ENCODE results near the gene CFAP45.

Gene CFAP45

DNA sequence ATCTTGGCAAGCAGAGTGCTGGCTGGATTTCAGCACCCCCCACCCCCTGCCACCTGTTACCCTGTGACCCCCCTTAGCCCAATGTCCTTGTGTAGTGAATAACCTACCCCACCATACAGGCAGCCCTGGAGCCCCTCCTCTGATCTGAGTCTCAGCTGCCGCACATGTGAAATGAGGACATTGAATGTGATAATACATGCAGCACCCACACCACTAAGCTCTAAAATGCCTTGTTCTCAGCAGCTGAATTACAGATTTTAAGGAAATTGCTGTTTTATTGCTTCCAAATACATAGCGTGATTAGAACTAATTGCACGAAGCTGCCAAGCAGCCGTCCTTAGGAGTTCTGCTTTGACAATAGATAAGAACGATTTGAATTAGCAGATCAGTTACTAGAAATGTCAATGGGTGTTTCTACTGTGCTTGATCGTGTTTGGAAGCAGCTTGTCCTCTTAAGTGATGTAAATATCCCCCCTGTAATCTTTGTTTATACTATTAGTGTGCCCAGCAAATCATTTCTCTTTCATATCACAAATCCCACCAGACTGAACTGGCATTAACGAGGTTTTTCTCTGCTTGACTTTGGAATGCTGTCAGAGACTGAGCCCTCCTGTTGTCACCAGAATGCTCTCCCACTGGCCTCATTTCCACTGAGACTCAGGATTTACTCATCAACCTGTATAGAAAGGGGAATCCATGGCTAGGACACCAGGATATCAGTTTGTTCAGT is 68.4 kb downstream of the CFAP45 start:
- H3F3A ChIP-seq (ENCODE audit: insufficient read depth, low read length) = no peaks in the 10 kb centered on the region
- no peaks in the 10 kb centered on the region; the same call in 1 of the 2 replicates for H3K27me3 ChIP-seq (ENCODE audit: insufficient read depth, low read length)
- no peak overlapping the region for H2AFZ ChIP-seq (ENCODE audit: low read length)
- no peaks in the 10 kb centered on the region for H3K9me3 ChIP-seq (ENCODE audit: low read length)
- TF ChIP-seq, protein P1, sequence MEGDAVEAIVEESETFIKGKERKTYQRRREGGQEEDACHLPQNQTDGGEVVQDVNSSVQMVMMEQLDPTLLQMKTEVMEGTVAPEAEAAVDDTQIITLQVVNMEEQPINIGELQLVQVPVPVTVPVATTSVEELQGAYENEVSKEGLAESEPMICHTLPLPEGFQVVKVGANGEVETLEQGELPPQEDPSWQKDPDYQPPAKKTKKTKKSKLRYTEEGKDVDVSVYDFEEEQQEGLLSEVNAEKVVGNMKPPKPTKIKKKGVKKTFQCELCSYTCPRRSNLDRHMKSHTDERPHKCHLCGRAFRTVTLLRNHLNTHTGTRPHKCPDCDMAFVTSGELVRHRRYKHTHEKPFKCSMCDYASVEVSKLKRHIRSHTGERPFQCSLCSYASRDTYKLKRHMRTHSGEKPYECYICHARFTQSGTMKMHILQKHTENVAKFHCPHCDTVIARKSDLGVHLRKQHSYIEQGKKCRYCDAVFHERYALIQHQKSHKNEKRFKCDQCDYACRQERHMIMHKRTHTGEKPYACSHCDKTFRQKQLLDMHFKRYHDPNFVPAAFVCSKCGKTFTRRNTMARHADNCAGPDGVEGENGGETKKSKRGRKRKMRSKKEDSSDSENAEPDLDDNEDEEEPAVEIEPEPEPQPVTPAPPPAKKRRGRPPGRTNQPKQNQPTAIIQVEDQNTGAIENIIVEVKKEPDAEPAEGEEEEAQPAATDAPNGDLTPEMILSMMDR (IDR thresholded peaks at IDR 0.05; ENCODE audit: low read length) = no peak
- TF ChIP-seq EZH2 (IDR thresholded peaks at IDR 0.05; ENCODE audit: borderline replicate concordance, low read length) = no peak
- no peaks in the 10 kb centered on the region for H3K4me1 ChIP-seq (ENCODE audit: insufficient read depth, low read length, severe bottlenecking)
- H3K4me2 ChIP-seq (ENCODE audit: low read length) = no peak overlapping the region
- no peak overlapping the region for H3K9ac ChIP-seq (ENCODE audit: low read length)
- no peaks in the 10 kb centered on the region for H3K9me2 ChIP-seq (ENCODE audit: low read depth, low read length)
- H4K20me1 ChIP-seq (ENCODE audit: insufficient read depth, low read length) = no peaks in the 10 kb centered on the region
- H3K27ac ChIP-seq (ENCODE audit: low read depth, low read length, poor library complexity, severe bottlenecking) = no peak overlapping the region
- H3K36me3 ChIP-seq (ENCODE audit: insufficient read depth, low read length) = no peaks in the 10 kb centered on the region
- no peaks in the 10 kb centered on the region for H3K79me2 ChIP-seq (ENCODE audit: insufficient read depth, low read length)
- H3K4me3 ChIP-seq (ENCODE audit: low read depth, low read length, poor library complexity, severe bottlenecking) = no peak overlapping the region

DNA sequence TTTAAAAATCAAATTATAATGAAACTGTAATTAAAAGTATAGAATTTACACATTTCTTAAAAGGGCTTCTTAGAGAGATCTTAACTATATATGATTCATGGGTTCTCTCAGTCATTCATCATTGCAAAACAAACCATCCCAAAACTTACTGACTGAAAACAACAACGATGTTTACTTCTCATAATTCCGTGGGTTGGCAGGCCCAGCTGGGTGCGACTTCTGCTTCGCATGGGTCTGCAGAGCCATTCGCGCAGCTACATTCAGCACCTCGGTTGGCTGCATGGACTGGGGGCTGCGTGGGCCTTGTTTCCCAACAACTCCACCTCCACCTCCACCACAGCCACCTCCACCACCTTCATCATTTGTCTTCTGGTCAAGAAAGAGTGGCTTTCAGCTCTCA is 69.2 kb downstream of the CFAP45 start:
- H2AFZ ChIP-seq (ENCODE audit: low read length) = no peak overlapping the region
- no peaks in the 10 kb centered on the region for H3K9me3 ChIP-seq (ENCODE audit: low read length)
- no peaks in the 10 kb centered on the region for H3K9me2 ChIP-seq (ENCODE audit: low read depth, low read length)
- H3K79me2 ChIP-seq (ENCODE audit: insufficient read depth, low read length) = no peaks in the 10 kb centered on the region
- H3K36me3 ChIP-seq (ENCODE audit: insufficient read depth, low read length) = no peaks in the 10 kb centered on the region
- H3K4me2 ChIP-seq (ENCODE audit: low read length) = no peak overlapping the region
- H3K4me3 ChIP-seq (ENCODE audit: low read depth, low read length, poor library complexity, severe bottlenecking) = no peak overlapping the region
- H3K9ac ChIP-seq (ENCODE audit: low read length) = no peak overlapping the region
- TF ChIP-seq EZH2 (IDR thresholded peaks at IDR 0.05; ENCODE audit: borderline replicate concordance, low read length) = no peak
- TF ChIP-seq, protein P1 (IDR thresholded peaks at IDR 0.05; ENCODE audit: low read length) = no peak
- no peaks in the 10 kb centered on the region for H4K20me1 ChIP-seq (ENCODE audit: insufficient read depth, low read length)
- H3K27ac ChIP-seq (ENCODE audit: low read depth, low read length, poor library complexity, severe bottlenecking) = no peak overlapping the region
- H3K27me3 ChIP-seq (ENCODE audit: insufficient read depth, low read length) = no peaks in the 10 kb centered on the region; the same call in 1 of the 2 replicates
- no peaks in the 10 kb centered on the region for H3F3A ChIP-seq (ENCODE audit: insufficient read depth, low read length)
- H3K4me1 ChIP-seq (ENCODE audit: insufficient read depth, low read length, severe bottlenecking) = no peaks in the 10 kb centered on the region

DNA sequence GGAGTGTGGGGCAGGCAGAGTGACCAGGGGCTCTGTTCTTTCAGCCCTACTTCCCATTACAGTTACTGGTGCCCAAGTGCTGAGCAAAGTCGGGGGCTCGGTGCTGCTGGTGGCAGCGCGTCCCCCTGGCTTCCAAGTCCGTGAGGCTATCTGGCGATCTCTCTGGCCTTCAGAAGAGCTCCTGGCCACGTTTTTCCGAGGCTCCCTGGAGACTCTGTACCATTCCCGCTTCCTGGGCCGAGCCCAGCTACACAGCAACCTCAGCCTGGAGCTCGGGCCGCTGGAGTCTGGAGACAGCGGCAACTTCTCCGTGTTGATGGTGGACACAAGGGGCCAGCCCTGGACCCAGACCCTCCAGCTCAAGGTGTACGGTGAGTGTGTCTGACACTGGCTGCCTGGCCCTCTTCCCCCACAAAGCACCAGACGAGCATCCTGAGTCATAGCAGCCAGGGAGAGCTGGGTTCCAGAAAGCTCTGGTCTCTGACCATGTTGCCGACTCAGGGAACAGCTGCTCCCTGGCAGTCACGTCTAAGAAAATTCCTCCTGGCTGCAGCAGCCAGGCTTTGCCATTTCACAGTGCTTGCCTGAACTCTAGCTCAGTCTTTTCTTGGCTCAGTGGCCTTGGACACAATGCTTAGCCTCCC is 70.0 kb downstream of the CFAP45 start:
- H3K4me2 ChIP-seq (ENCODE audit: low read length) = no peak overlapping the region
- H3K36me3 ChIP-seq (ENCODE audit: insufficient read depth, low read length) = no peaks in the 10 kb centered on the region
- no peak overlapping the region for H3K4me3 ChIP-seq (ENCODE audit: low read depth, low read length, poor library complexity, severe bottlenecking)
- H3K27ac ChIP-seq (ENCODE audit: low read depth, low read length, poor library complexity, severe bottlenecking) = no peak overlapping the region
- no peak overlapping the region for H3K9ac ChIP-seq (ENCODE audit: low read length)
- no peaks in the 10 kb centered on the region for H3K9me2 ChIP-seq (ENCODE audit: low read depth, low read length)
- H3F3A ChIP-seq (ENCODE audit: insufficient read depth, low read length) = no peaks in the 10 kb centered on the region
- H3K4me1 ChIP-seq (ENCODE audit: insufficient read depth, low read length, severe bottlenecking) = no peaks in the 10 kb centered on the region
- H3K27me3 ChIP-seq (ENCODE audit: insufficient read depth, low read length) = no peaks in the 10 kb centered on the region; the same call in 1 of the 2 replicates
- H4K20me1 ChIP-seq (ENCODE audit: insufficient read depth, low read length) = no peaks in the 10 kb centered on the region
- H3K9me3 ChIP-seq (ENCODE audit: low read length) = no peaks in the 10 kb centered on the region
- no peak for TF ChIP-seq EZH2 (IDR thresholded peaks at IDR 0.05; ENCODE audit: borderline replicate concordance, low read length)
- TF ChIP-seq, protein P1 (IDR thresholded peaks at IDR 0.05; ENCODE audit: low read length) = no peak
- no peak overlapping the region for H2AFZ ChIP-seq (ENCODE audit: low read length)
- H3K79me2 ChIP-seq (ENCODE audit: insufficient read depth, low read length) = no peaks in the 10 kb centered on the region
